MM.1S (cell line): Measurements from ENCODE around the gene TUT1.
A peak's percentile ranks its signal among the peaks of the same experiment; 100 is the strongest.

Experiments
- DNase-seq: peaks from one replicate; pipeline ENCODE4 v3.0.0-alpha.2; 2015
- H2AFZ ChIP-seq: fragments of 300-600 bp; sonication (generic); 2 replicates; pipeline ENCODE4 v1.6.0; 2016; ENCODE audit warnings: antibody characterized with exemption, low read length
- H3F3A ChIP-seq: fragments of 300-600 bp; sonication (generic); 2 replicates; pipeline ENCODE4 v1.6.1; 2016; ENCODE audit warnings: mild to moderate bottlenecking, antibody characterized with exemption, low read length, moderate library complexity, mixed read lengths; ENCODE audit not compliant: insufficient read depth
- H3K27ac ChIP-seq: fragments of 300-600 bp; sonication (generic); 2 replicates; pipeline ENCODE4 v1.5.1; 2016; ENCODE audit warnings: mild to moderate bottlenecking, low read length
- H3K27me3 ChIP-seq: fragments of 300-600 bp; sonication (generic); replicated peaks from 2 replicates; pipeline ENCODE4 v1.6.0; 2016; ENCODE audit warnings: low read length; ENCODE audit not compliant: insufficient read depth
- H3K36me3 ChIP-seq: fragments of 300-600 bp; sonication (generic); replicated peaks from 2 replicates; pipeline ENCODE4 v1.6.1; 2016; ENCODE audit warnings: mild to moderate bottlenecking, low read length, mixed read lengths; ENCODE audit not compliant: insufficient read depth
- H3K4me1 ChIP-seq: fragments of 300-600 bp; sonication (generic); 2 replicates; pipeline ENCODE4 v1.6.1; 2016; ENCODE audit warnings: low read length, mixed read lengths
- H3K4me2 ChIP-seq: fragments of 300-600 bp; sonication (generic); 2 replicates; pipeline ENCODE4 v1.6.0; 2016; ENCODE audit warnings: low read depth, low read length
- H3K4me3 ChIP-seq: fragments of 300-600 bp; sonication (generic); 2 replicates; pipeline ENCODE4 v1.5.1; 2016; ENCODE audit warnings: low read length, mixed read lengths
- H3K79me2 ChIP-seq: fragments of 300-600 bp; sonication (generic); 2 replicates; pipeline ENCODE4 v1.6.1; 2016; ENCODE audit warnings: mixed run types, low read length, mixed read lengths
- H3K9ac ChIP-seq: fragments of 300-600 bp; sonication (generic); 2 replicates; pipeline ENCODE4 v1.6.1; 2016; ENCODE audit warnings: low read length, mixed read lengths
- H3K9me2 ChIP-seq: fragments of 300-600 bp; sonication (generic); replicated peaks from 2 replicates; pipeline ENCODE4 v1.6.1; 2016; ENCODE audit warnings: mild to moderate bottlenecking, low read length, mixed read lengths; ENCODE audit not compliant: insufficient read depth
- H3K9me3 ChIP-seq: fragments of 300-600 bp; sonication (generic); replicated peaks from 2 replicates; pipeline ENCODE4 v1.6.1; 2016; ENCODE audit warnings: mild to moderate bottlenecking, low read length, mixed read lengths; ENCODE audit not compliant: insufficient read depth
- H4K20me1 ChIP-seq: fragments of 300-600 bp; sonication (generic); 2 replicates; pipeline ENCODE4 v1.6.1; 2016; ENCODE audit warnings: mild to moderate bottlenecking, low read length, moderate library complexity, mixed read lengths; ENCODE audit not compliant: insufficient read depth
- EZH2 ChIP-seq: fragments of 300-600 bp; sonication (generic); optimal IDR thresholded peaks from 2 replicates; pipeline ENCODE3; 2017; ENCODE audit warnings: low read depth, mild to moderate bottlenecking, antibody characterized with exemption, low read length, mixed read lengths
- EZH2phosphoT487 ChIP-seq: fragments of 300-600 bp; sonication (generic); IDR thresholded peaks from 2 replicates; pipeline ENCODE4 v1.6.1; 2018; ENCODE audit warnings: antibody characterized with exemption, low read length
- TF ChIP-seq, protein P1 (sequence below): fragments of 300-600 bp; sonication (generic); IDR thresholded peaks from 2 replicates; pipeline ENCODE4 v1.5.1; 2016; ENCODE audit warnings: antibody characterized with exemption, low read length, mixed read lengths

The TUT1 gene

DNA sequence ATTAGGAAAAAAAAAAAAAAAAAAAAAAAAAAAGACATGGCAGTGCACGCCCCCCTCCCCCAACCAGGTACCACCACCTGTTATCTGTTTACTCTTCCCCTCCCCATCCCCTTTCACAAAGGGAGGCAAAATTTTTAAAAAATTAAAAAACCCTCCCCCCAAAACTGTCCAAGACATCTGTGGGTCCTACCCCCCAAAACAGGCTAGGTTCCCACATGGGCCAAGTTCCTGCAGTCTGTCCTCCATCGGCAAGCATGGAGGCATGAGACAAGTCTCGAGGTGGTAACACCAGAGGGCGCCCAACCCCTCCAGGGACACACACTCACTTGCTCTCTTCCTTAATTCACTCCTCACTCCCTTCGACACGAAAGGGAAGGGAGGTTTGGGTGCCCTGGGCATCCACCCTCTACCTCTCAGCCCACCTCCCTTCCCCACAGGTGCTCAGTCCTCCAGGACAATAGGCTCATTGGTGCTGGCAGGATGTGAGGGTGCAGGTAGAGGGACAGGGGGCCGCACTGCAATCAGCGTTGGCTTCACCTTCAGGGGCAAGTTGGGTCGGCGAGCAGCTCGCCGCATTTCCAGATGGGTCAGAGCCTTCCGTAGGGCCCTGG, 2.2 kb upstream of the TUT1 start:
- no peak overlapping the region for H3K4me3 ChIP-seq
- no peak overlapping the region; the same call in 1 of the 2 replicates for H3K4me2 ChIP-seq
- H3K79me2 ChIP-seq: peaks cover 50% of the 10 kb centered on the region
- H4K20me1 ChIP-seq: no peaks in the 10 kb centered on the region
- peak; percentile 78 for DNase-seq
- H3K9me3 ChIP-seq: no peaks in the 10 kb centered on the region
- no peaks in the 10 kb centered on the region for H3K9me2 ChIP-seq
- H3K36me3 ChIP-seq: peaks cover 20% of the 10 kb centered on the region
- H3K27me3 ChIP-seq: no peaks in the 10 kb centered on the region
- peaks cover 26% of the 10 kb centered on the region for H3F3A ChIP-seq
- no peak for TF ChIP-seq EZH2phosphoT487
- TF ChIP-seq, protein P1, sequence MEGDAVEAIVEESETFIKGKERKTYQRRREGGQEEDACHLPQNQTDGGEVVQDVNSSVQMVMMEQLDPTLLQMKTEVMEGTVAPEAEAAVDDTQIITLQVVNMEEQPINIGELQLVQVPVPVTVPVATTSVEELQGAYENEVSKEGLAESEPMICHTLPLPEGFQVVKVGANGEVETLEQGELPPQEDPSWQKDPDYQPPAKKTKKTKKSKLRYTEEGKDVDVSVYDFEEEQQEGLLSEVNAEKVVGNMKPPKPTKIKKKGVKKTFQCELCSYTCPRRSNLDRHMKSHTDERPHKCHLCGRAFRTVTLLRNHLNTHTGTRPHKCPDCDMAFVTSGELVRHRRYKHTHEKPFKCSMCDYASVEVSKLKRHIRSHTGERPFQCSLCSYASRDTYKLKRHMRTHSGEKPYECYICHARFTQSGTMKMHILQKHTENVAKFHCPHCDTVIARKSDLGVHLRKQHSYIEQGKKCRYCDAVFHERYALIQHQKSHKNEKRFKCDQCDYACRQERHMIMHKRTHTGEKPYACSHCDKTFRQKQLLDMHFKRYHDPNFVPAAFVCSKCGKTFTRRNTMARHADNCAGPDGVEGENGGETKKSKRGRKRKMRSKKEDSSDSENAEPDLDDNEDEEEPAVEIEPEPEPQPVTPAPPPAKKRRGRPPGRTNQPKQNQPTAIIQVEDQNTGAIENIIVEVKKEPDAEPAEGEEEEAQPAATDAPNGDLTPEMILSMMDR: peak; percentile 85
- no peak overlapping the region for H2AFZ ChIP-seq
- peaks cover 16% of the 10 kb centered on the region for H3K4me1 ChIP-seq
- H3K27ac ChIP-seq: no peak overlapping the region; the same call in 1 of the 2 replicates
- H3K9ac ChIP-seq: no peak overlapping the region

- Histone ChIP-seq H3K9me2 (no peaks in the 10 kb centered on the region), H3K4me1 (peaks cover 15% of the 10 kb centered on the region), H2AFZ (no peak overlapping the region), H3K9ac (peak overlapping the region; percentile 70; the same call in 1 of the 2 replicates), H3F3A (peaks cover 26% of the 10 kb centered on the region), H3K27ac (peak overlapping the region; percentile 81; the same call in 1 of the 2 replicates), H3K36me3 (peaks cover 17% of the 10 kb centered on the region; the same call in 1 of the 2 replicates), H4K20me1 (no peaks in the 10 kb centered on the region), H3K4me3 (peak overlapping the region; percentile 58; the same call in 1 of the 2 replicates), H3K9me3 (no peaks in the 10 kb centered on the region), H3K4me2 (peak overlapping the region; percentile 80), H3K27me3 (no peaks in the 10 kb centered on the region), H3K79me2 (peaks cover 45% of the 10 kb centered on the region)
- no peak for DNase-seq
- TF ChIP-seq EZH2phosphoT487 (no peak), EZH2 (no peak)
- TF ChIP-seq, protein P1: no peak
Observed at GRCh38 chr11:62592989-62593421, 1.7 kb upstream of the TUT1 start.

DNA sequence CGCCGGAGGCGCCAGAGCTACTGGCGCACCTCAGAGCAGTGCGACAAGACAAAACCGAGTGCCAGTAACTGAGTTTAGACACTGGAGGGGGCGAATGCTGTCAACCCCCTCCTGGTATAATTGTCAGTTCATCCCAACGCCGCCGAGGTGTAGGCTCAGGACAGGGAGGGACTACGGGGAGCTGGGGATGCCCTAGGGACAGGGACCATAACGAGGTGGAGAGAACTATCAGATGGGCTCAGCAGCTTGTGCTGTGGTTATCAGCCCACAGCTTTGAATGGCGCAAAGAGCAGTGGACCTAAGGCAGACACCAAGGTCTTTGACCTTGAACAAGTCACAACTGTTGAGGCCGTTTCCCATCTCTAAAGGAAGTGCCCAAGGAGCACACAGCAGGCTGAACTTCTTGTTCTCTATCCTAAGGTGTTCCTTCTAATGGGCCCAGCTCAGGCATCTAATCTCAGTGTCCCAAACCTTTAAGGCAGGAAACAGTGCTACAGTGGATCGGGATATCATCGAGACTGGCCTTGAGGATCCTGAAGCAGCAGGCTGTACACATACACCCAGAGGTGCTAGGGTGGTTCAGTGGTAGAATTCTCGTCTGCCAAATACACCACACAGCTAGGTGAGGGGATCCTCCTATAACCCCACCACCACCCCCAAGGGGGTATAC, 958 bp upstream of the TUT1 start:
- peak overlapping the region; percentile 81 for H3K27ac ChIP-seq
- H3K9me2 ChIP-seq: no peaks in the 10 kb centered on the region
- no peaks in the 10 kb centered on the region for H3K9me3 ChIP-seq
- H3K79me2 ChIP-seq: peaks cover 43% of the 10 kb centered on the region
- peak overlapping the region; percentile 29 for H2AFZ ChIP-seq
- peak overlapping the region; percentile 70 for H3K9ac ChIP-seq
- peak overlapping the region; percentile 80 for H3K4me2 ChIP-seq
- peaks cover 26% of the 10 kb centered on the region for H3F3A ChIP-seq
- DNase-seq: no peak
- H3K4me1 ChIP-seq: peaks cover 15% of the 10 kb centered on the region
- TF ChIP-seq EZH2: no peak
- TF ChIP-seq, protein P1: no peak; the same call in 1 of the 2 replicates
- no peak for TF ChIP-seq EZH2phosphoT487
- H3K4me3 ChIP-seq: peak overlapping the region; percentile 58
- H3K27me3 ChIP-seq: no peaks in the 10 kb centered on the region
- peaks cover 14% of the 10 kb centered on the region; the same call in 1 of the 2 replicates for H3K36me3 ChIP-seq
- H4K20me1 ChIP-seq: no peaks in the 10 kb centered on the region
